Measurements from ENCODE around the gene CRELD2.

CRELD2 gene

GRCh38 chr22:49970528-49971231 is 52.2 kb downstream of the CRELD2 start:
- DNase-seq = peak; percentile 77 to 80

- peak in 1 of 2 donors; percentile 30 for DNase-seq
Measured at GRCh38 chr22:49971232-49972162, 53.1 kb downstream of the CRELD2 start.

- DNase-seq = no peak
Measured at GRCh38 chr22:49972163-49973017, 54.0 kb downstream of the CRELD2 start.

- DNase-seq = no peak
Measured at GRCh38 chr22:49973018-49973961, 54.9 kb downstream of the CRELD2 start.

GRCh38 chr22:49975543-49976389 is 57.3 kb downstream of the CRELD2 start:
- no peak for DNase-seq

- DNase-seq = no peak
Measured at GRCh38 chr22:49976439-49977175, 58.2 kb downstream of the CRELD2 start.
